Omental fat pad (tissue), 4 donors: Measurements from ENCODE around the gene LAGE3. TPM values are rescaled to one million over a fixed set of nuclear protein-coding genes. Genes with fewer than 3 reads are reported as not detected.

Source experiments
- ATAC-seq: fragments of 150-250 bp; one replicate; pipeline ENCODE4 v1.9.1; 2016; ENCODE audit warnings: mild to moderate bottlenecking, moderate library complexity; ENCODE audit not compliant: low FRiP score
- DNase-seq: peaks from one replicate; pipeline ENCODE4 v3.0.0-alpha.2; 2019; ENCODE audit warnings: low spot score
- total RNA-seq, 4 donors: library from RNA; depleted of rRNA; stranded (reverse); fragments of >200 nt; gene quantifications; one replicate each; pipeline ENCODE4 v1.1.0, GENCODE V29; 2016
- TF ChIP-seq, protein P1 (sequence below), 3 donors: fragments of 450-650 bp; IDR thresholded peaks; one replicate each; pipeline ENCODE4 v1.5.1; 2016 to 2017; ENCODE audit warnings: antibody characterized with exemption in 3 of 3, mild to moderate bottlenecking in 3 of 3, moderate library complexity in 2 of 3

LAGE3 gene
- total RNA-seq, 4 donors from 2014 or later = 12.0 to 26.6 (median 19.7) TPM

GRCh38 chrX:154472685-154473632, 6.1 kb downstream of the LAGE3 start:
- no peak for ATAC-seq

GRCh38 chrX:154471839-154472684, 7.0 kb downstream of the LAGE3 start:
- TF ChIP-seq, protein P1, sequence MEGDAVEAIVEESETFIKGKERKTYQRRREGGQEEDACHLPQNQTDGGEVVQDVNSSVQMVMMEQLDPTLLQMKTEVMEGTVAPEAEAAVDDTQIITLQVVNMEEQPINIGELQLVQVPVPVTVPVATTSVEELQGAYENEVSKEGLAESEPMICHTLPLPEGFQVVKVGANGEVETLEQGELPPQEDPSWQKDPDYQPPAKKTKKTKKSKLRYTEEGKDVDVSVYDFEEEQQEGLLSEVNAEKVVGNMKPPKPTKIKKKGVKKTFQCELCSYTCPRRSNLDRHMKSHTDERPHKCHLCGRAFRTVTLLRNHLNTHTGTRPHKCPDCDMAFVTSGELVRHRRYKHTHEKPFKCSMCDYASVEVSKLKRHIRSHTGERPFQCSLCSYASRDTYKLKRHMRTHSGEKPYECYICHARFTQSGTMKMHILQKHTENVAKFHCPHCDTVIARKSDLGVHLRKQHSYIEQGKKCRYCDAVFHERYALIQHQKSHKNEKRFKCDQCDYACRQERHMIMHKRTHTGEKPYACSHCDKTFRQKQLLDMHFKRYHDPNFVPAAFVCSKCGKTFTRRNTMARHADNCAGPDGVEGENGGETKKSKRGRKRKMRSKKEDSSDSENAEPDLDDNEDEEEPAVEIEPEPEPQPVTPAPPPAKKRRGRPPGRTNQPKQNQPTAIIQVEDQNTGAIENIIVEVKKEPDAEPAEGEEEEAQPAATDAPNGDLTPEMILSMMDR (IDR thresholded peaks at IDR 0.05) = no peak
- DNase-seq = no peak
- no peak for ATAC-seq

More at GRCh38 chrX:154472685-154473632, 6.1 kb downstream of the LAGE3 start:
- no peak for DNase-seq
- TF ChIP-seq, protein P1 (IDR thresholded peaks at IDR 0.05) = no peak

- ATAC-seq (no peak), DNase-seq (no peak)
Observed at GRCh38 chrX:154470914-154471568, 8.0 kb downstream of the LAGE3 start.

GRCh38 chrX:154470434-154470833, 8.6 kb downstream of the LAGE3 start:
- no peak for ATAC-seq
- TF ChIP-seq, protein P1 (IDR thresholded peaks at IDR 0.05) = no peak
- no peak for DNase-seq

More at GRCh38 chrX:154470914-154471568, 8.0 kb downstream of the LAGE3 start:
- TF ChIP-seq, protein P1 (IDR thresholded peaks at IDR 0.05) = no peak

GRCh38 chrX:154469880-154470279, 9.2 kb downstream of the LAGE3 start:
- ATAC-seq = no peak
- TF ChIP-seq, protein P1 (IDR thresholded peaks at IDR 0.05) = no peak
- no peak for DNase-seq

DNA sequence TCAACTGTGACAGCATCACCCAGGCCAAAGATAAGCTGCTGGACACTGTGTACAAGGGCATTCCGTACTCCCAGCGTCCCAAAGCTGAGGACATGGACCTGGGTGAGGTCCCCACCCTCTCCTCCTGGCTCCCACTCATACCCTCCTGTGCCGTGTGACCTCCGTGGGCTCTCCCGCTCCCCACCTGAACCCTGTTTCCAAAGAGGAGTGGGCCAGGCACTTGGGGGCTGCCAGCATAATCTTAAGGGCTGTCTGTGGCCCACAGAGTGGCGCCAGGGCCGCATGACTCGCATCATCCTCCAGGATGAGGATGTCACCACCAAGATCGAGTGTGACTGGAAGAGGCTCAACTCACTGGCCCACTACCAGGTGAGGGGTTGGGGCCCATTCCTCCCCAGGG, 10.0 kb downstream of the LAGE3 start:
- DNase-seq (no peak), ATAC-seq (no peak)
- TF ChIP-seq, protein P1 (IDR thresholded peaks at IDR 0.05) = no peak
